Neuronal stem cell (in vitro differentiated cells): ENCODE results near the gene SOX5.

Source experiments
- DNase-seq: peaks from one replicate; pipeline ENCODE4 v3.0.0-alpha.2; 2013; ENCODE audit warnings: low spot score
- H2AFZ ChIP-seq: one replicate; pipeline ENCODE4 v1.6.1; 2013; ENCODE audit warnings: mild to moderate bottlenecking, low read length, inconsistent platforms
- H2AK5ac ChIP-seq: 2 replicates; pipeline ENCODE4 v1.6.1; 2013; ENCODE audit warnings: low read depth, mild to moderate bottlenecking, inconsistent platforms, low read length, moderate library complexity, mixed read lengths
- H2BK120ac ChIP-seq: 2 replicates; pipeline ENCODE4 v1.6.1; 2013; ENCODE audit warnings: low read depth, mild to moderate bottlenecking, inconsistent platforms, low read length, moderate library complexity, mixed read lengths
- H2BK12ac ChIP-seq: one replicate; pipeline ENCODE4 v1.6.1; 2013; ENCODE audit warnings: low read length, inconsistent platforms
- H2BK15ac ChIP-seq: 2 replicates; pipeline ENCODE4 v1.6.1; 2013; ENCODE audit warnings: mild to moderate bottlenecking, low read length, inconsistent platforms, mixed read lengths
- H2BK5ac ChIP-seq: one replicate; pipeline ENCODE4 v1.6.1; 2013; ENCODE audit warnings: inconsistent platforms, mild to moderate bottlenecking, low read length, moderate library complexity
- H3K14ac ChIP-seq: one replicate; pipeline ENCODE4 v1.6.1; 2013; ENCODE audit warnings: low read length, inconsistent platforms
- H3K18ac ChIP-seq: 2 replicates; pipeline ENCODE4 v1.6.1; 2013; ENCODE audit warnings: low read length, inconsistent platforms
- H3K23ac ChIP-seq: 2 replicates; pipeline ENCODE4 v1.6.1; 2013; ENCODE audit warnings: low read depth, mild to moderate bottlenecking, mixed read lengths, low read length, inconsistent platforms; ENCODE audit not compliant: poor library complexity
- H3K27ac ChIP-seq: replicated peaks from 3 replicates; pipeline ENCODE4 v1.5.1; 2013; ENCODE audit warnings: low read length, inconsistent platforms
- H3K27me3 ChIP-seq, 3 experiments: 2 replicates each; pipeline ENCODE4 v1.6.1; 2013; ENCODE audit warnings: low read length in 3 of 3, mild to moderate bottlenecking in 2 of 3, inconsistent platforms in 1 of 3, low read depth in 1 of 3, mixed read lengths in 1 of 3, moderate library complexity in 1 of 3; ENCODE audit not compliant: control insufficient read depth in 3 of 3, insufficient read depth in 3 of 3
- H3K36me3 ChIP-seq, 2 donors: replicated peaks in 1 of 2; 2 replicates each; pipeline ENCODE4 v1.6.1; 2013; ENCODE audit warnings: low read length in 2 of 2; ENCODE audit not compliant: control insufficient read depth in 2 of 2, insufficient read depth in 2 of 2
- H3K4ac ChIP-seq: 2 replicates; pipeline ENCODE4 v1.6.1; 2013; ENCODE audit warnings: inconsistent platforms, mild to moderate bottlenecking, low read length, moderate library complexity
- H3K4me1 ChIP-seq, 2 donors: 1 replicate in 1 of 2; 2 replicates in 1 of 2; pipeline ENCODE4 v1.6.1; 2013; ENCODE audit warnings: low read length in 2 of 2, low read depth in 1 of 2; ENCODE audit not compliant: control insufficient read depth in 2 of 2, insufficient read depth in 1 of 2
- H3K4me2 ChIP-seq: one replicate; pipeline ENCODE4 v1.6.1; 2013; ENCODE audit warnings: mild to moderate bottlenecking, low read length, inconsistent platforms; ENCODE audit not compliant: insufficient read depth, poor library complexity, severe bottlenecking
- H3K4me3 ChIP-seq, 2 donors: 2 replicates each; pipeline ENCODE4 v1.5.1; 2013; ENCODE audit warnings: low read length in 2 of 2, mild to moderate bottlenecking in 2 of 2, inconsistent platforms in 1 of 2, moderate library complexity in 1 of 2
- H3K79me1 ChIP-seq: one replicate; pipeline ENCODE4 v1.6.1; 2013; ENCODE audit warnings: low read depth, mild to moderate bottlenecking, inconsistent platforms, low read length, moderate library complexity
- H3K9ac ChIP-seq: one replicate; pipeline ENCODE4 v1.6.1; 2013; ENCODE audit warnings: mild to moderate bottlenecking, low read depth, low read length, inconsistent platforms; ENCODE audit not compliant: poor library complexity
- H3K9me3 ChIP-seq, 2 donors: replicated peaks in 1 of 2; 2 replicates each; pipeline versions ENCODE3 to v1.6.1; 2013; ENCODE audit warnings: low read length in 2 of 2, mild to moderate bottlenecking in 2 of 2, inconsistent platforms in 1 of 2, low read depth in 1 of 2, mixed read lengths in 1 of 2, moderate library complexity in 1 of 2; ENCODE audit not compliant: control insufficient read depth in 2 of 2, insufficient read depth in 1 of 2
- H4K8ac ChIP-seq: one replicate; pipeline ENCODE4 v1.6.1; 2013; ENCODE audit warnings: low read depth, mild to moderate bottlenecking, inconsistent platforms, low read length, moderate library complexity
- H4K91ac ChIP-seq: one replicate; pipeline ENCODE4 v1.6.1; 2013; ENCODE audit warnings: low read length, low read depth, mild to moderate bottlenecking, inconsistent platforms; ENCODE audit not compliant: poor library complexity
- WGBS, 2 donors: extraction: QIAGEN DNeasy Blood & Tissue Kit; methylation state at CpG; one replicate each; pipeline ENCODE4 v1.1.7; 2013; ENCODE audit warnings: missing lambda C conversion rate in 2 of 2, mixed read lengths in 1 of 2; ENCODE audit not compliant: insufficient read length in 2 of 2, insufficient replicate concordance in 1 of 2; ENCODE audit errors: extremely low coverage in 2 of 2; 5-methylcytosine and 5-hydroxymethylcytosine counted together

SOX5 gene

DNA sequence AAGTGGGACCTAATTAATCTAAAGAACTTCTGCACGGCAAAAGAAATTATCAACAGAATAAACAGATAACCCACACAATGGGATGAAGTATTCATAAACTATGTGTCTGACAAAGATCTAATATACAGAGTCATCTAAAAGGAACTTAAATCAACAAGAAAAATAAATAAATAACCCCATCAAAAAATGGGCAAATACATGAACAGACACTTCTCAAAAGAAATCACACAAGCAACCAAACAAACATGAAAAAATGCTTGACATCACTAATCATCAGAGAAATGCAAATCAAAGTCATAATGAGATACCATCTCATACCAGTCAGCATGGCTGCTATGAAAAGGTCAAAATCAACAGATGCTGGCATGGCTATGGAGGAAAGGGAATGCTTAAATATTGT is 466.9 kb downstream of the SOX5 start:
- no peak overlapping the region for H2AK5ac ChIP-seq
- H3K79me1 ChIP-seq = no peaks in the 10 kb centered on the region
- no peak overlapping the region for H4K8ac ChIP-seq
- H3K4me3 ChIP-seq = no peak overlapping the region
- H3K9me3 ChIP-seq = no peaks in the 10 kb centered on the region
- H3K9ac ChIP-seq = no peak overlapping the region
- H3K27ac ChIP-seq = no peak overlapping the region
- no peak overlapping the region for H2AFZ ChIP-seq
- no peak overlapping the region for H2BK12ac ChIP-seq
- H2BK5ac ChIP-seq = no peak overlapping the region
- no peaks in the 10 kb centered on the region for H3K36me3 ChIP-seq
- WGBS, 2 donors = no CpG with 5 or more reads among the region's 1 CpG
- H3K18ac ChIP-seq = no peak overlapping the region
- H3K4me1 ChIP-seq = no peaks in the 10 kb centered on the region
- H3K4ac ChIP-seq = no peak overlapping the region
- no peak overlapping the region for H3K23ac ChIP-seq
- no peaks in the 10 kb centered on the region for H3K27me3 ChIP-seq
- H4K91ac ChIP-seq = no peak overlapping the region
- H2BK15ac ChIP-seq = no peak overlapping the region
- H3K14ac ChIP-seq = no peak overlapping the region
- DNase-seq = no peak
- H3K4me2 ChIP-seq = no peak overlapping the region
- no peak overlapping the region for H2BK120ac ChIP-seq
